ENCODE results near the gene CORO1C.
"Not testable (repeated sequence)": the region's sequence is repeated elsewhere in the genome, so short reads cannot be mapped to it uniquely, and the experiment has no call there.

Gene CORO1C

DNA sequence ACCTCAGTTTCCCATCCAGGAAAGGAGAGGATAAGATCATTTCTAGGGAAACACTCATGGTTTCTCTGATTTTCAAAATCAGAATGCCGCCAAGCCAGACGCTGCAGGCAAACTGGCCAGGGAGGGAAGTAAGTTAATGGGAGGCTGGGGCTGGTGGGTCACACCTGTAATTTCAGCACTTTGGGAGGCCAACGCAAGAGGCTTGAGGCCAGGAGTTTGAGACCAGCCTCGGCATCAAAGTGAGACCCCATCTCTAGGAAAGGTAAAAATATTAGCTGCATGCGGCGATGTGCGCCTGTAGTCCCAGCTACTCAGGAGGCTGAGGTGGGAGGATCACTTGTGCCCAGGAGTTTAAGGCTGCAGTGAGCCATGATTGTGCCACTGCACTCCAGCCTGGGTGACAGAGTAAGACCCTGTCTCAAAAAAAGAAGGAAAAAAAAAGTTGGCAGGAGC lies 98.2 kb downstream of the CORO1C start:
- peak; percentile 39 for DNase-seq

DNA sequence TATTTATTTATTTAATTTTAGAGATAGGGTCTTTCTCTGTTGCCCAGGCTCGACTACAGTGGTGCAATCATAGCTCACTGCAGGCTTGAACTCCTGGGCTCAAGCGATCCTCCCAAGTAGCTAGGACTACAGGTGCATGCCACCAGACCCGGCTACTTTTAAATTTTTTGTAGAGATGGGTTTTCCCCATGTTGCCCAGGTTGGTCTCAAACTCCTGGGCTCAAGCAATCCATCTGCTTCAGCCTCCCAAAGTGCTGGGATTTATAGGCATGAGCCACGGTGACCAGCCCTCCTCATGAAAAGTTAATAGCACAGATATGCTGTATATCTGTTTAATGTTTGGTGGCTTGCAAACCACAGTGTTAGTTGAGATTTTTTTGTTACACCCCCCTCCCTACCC lies 100.1 kb downstream of the CORO1C start:
- not testable (repeated sequence) for DNase-seq

DNA sequence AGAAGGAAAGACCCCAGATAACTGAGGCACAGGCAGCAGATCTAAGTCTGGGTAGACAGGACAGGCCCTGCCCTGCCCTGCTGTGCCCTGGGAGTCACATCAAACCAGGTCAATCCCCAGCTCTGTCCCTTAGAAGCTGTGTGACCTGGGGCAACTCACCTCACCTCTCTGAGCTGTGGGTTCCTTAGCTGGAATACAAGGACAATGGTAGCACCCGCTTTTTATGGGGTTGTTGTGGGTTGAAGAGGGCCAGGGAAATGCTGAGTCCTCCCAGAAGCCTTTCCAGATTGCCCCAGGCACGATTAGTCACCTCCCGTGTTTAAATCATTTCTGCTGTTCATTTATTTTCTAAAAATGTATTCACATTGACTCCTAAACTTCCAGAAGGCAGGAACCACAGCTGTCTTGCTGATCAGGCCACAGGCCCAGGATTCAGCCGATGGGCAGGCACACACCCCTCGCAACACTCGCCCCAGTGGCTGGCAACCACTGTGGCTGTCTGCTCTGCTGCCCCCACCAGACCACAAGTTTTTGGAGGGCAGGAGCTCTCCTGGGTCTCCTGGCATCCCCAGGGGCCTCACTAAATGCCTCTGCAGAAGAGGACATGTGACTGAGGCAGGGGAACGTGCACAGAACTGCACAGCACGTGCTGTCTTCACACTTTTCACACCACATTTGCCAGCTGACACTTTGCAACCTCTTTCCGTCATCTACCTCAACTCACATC lies 100.7 kb downstream of the CORO1C start:
- DNase-seq: no peak

DNA sequence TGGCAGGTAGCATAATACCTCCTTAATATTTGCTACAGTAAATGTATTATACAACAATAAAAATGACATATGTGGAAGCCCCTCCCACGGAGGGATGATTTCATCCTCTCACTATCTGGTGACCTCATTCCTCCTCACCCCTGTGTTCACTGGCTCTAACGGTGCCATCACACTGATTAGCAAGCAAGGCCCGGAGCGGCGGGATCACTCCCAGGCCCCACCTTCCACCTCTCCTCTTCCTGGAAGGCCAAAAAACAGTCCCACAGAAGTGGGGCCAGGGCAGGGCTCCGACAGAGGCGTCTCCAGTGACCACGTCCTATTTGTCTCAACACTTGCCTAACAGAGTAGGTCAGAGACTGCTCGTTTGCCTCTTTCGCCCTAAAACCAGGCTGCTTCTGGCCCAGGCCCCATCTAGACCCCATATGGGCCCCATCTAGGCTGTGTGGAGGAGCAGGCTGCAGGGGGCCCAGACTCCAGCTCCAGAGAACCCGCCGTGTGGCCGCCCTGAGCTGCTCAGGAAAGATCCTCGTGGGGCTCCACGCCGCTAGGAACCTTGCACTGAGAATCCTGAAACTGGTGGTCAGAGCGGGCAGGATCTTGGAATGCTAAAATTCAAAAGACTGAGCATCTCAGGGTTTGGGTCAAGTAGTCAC lies 101.4 kb downstream of the CORO1C start:
- DNase-seq: no peak

DNA sequence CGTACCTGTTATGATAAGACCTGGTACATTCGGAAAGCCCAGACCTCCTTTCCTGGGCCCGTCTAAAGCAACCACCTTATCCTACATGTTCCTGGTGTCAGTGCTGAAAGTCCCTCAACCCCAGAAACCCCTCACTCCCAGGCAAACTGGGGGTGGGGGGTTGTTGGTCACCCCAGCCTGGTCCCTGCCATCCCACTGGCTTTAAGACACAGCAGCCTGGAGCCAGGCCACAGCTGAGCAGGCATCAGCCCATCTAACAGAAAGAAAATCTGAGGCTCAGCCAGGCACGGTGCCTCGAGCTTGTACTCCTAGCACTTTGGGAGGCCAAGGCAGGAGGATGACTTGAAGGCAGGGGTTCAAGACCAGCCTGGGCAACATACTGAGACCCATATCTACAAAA lies 102.2 kb downstream of the CORO1C start:
- no peak for DNase-seq

DNA sequence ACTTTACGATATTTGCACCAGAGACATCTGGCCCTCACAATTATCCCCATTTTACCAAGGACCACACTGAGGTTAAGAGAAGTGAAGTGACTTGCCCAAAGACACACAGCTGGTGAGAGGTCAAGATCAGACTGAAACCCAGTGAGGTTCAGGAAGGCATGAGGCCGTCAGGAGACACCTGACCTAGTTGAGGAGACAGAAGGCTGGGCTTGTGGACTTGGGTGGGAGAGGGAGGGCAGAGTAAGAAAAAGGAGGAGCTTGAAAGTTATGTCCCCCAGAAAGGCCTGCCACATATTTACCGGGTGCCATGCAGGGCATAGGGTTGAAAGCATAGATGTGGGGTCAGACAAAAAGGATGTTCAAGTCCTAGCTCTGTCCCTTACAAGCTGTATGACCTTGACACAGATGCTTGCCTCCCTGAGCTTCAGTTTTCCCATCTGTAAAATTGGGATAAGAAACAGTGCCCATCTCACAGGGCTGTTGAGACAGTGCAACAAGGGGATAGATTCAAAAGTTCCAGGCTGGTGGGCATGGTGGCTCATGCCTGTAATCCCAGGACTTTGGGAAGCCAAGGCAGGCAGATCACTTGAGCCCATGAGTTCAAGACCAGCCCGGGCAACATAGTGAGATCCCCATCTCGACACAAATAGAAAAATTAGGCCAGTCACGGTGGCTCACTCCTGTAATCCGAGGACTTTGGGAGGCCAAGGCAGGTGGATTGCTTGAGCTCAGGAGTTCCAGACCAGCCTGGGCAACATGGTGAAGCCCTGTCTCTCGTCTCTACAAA lies 104.0 kb downstream of the CORO1C start:
- no peak for DNase-seq

DNA sequence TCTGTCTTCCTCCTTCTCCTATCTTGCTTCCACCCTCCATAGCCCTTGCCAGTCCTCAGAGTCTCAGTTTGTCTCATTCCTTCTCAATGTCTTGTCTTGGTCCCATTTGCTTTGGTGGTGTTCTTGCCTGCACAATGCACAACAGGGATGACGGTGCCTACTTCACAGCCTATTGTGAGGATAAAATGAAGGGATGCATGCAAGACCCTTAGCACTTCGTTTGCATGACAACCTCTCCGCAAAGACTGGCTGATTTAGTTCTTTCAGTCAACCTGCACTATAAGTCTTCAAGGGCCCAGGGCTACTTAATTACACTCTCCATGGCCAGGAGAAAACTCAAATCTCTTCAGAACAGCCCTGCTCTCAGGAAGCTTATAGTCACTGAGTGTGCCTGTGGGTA lies 106.1 kb downstream of the CORO1C start:
- no peak for DNase-seq

DNA sequence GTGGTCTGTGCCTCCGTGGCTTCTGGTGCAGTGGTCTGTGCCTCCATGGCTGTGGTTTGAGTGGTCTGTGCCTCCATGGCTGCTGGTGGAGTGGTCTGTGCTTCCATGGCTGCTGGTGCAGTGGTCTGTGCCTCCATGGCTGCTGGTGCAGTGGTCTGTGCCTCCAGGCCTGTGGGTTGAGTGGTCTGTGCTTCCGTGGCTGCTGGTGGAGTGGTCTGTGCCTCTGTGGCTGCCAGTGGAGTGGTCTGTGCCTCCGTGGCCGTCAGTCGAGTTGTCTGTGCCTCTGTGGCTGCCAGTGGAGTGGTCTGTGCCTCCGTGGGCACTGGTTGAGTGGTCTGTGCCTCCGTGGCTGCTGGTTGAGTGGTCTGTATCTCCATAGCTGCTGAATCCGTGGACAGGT lies 107.7 kb downstream of the CORO1C start:
- no peak for DNase-seq

DNA sequence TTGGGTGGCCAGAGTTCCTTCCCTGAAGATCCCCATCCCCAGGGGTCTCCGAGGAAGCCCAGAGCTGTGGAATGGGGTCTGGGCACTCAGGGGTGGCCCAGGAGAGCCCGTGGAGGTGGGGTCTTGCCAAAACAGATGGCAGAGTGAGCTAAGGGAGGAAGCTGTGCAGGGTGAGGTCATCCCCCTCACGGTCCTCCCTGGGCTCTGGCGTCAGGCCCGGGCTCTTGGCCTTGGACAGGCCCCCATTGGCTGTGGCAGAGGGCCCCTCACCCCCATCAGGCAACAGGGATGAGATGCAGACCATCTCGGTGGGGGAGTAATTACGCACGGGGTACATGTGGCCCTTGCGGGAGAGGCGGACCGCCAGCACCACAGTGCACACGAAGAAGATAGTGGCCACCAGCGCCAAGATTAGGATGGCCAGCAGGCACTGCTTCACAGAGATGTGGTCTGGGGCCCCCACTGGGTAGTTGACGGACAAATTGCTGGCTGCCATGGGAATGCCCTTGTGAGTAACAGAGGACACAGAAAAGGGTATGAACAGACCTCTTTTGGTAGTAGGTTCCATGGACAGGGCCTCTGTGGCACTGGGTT lies 108.3 kb downstream of the CORO1C start:
- no peak for DNase-seq

DNA sequence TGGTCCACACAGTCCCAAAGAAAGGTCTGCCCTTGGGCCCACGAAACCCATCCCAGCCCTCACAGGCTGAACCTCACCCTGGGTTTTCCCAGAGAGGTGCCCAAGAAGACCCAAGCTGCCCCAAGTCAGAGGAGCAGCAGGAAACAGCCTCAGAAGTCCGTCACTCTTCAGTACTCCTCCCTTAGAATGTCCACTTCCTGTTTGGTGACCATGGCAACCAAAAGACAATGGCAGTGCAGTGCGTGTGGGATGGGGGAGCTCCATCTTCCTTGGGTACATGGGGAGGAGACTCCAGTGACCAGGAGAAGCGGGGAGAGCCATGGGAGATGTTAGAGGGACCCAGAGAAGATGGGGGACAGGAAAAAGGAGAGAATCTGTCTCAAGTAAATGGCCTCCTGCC lies 108.9 kb downstream of the CORO1C start:
- no peak for DNase-seq

DNA sequence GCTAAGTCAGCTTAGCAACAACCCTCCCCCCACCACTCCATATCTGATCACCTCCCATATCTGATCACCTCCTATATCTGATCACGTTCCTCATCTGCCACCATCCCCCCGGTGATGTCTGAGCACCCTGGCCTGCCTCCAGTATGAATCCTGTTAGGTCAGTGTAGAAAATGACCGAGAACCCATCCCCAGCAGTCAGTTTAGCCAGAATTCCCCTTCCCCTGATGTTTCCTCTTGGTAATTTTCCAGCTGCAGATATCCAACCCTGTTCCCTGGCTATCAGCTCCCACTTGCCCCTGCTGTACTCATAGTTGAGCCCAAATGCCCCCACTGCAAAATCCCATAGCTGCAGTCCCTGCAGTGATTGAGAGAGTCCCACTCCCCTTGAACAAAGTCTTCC lies 110.2 kb downstream of the CORO1C start:
- DNase-seq: no peak

DNA sequence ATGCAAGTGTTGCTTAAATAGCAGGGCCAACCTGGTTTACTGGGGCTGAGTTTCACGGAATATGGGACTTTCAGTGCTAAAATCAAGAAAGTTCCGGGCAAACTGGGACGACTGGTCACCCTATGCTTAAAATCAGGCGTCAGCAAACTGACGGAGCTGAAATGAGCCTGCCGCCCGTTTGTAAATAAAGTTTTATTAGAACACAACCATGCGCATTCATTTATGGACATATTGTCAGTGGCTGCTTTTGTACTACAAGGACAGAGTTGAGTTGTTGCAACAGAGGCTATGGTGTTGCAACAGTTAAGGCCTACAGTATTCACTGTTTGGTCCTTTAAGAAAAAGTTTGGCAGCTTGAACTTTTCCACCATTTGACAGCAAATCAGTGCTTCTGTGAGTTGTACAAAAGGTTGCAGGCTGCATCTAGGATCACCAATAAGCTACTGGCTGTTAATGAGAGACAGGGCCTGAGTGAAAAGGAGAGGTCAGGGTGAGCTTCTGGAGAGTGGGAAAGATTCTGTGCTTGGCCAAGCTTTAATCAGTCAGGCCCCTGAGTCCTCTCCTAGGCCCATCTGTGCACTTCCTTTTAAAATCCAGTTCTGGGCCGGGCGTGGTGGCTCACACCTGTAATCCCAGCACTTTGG lies 111.0 kb downstream of the CORO1C start:
- DNase-seq: no peak

DNA sequence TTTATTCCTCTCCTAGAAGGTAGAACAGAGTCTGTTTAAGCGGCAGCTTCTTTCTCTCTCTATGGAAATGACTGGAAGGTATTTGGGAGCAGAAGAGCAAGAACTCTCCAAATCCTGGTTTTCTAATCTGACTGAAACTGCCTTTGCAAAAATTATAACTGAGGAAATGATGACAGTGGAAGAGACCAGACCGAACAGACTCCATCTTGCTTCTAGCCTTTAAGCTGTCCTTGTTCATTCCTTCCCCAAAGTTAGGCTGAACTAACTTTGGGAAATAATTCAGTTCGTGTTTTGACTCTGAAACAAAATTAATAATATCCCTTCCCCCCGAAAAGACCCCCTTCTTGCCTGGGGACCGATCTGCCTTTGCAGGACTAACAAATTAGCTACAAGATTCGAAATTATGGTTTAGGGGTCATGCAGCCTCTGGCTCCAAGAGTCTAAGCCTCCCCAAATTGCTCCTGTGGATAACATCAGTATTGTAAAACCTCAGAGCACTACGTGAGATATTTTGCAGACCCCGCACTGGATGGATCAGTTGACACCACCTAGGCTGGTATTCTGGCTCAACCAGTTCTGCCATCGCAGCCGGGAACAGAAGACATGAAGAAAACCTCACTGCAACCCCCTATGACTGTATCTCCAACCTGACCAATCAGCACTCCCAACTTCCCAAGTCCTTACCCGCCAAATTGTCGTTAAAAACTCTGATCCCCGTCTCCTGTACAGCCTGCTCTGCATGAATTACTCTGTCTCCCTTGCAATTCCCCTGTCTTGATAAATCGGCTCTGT lies 111.8 kb downstream of the CORO1C start:
- DNase-seq: no peak

DNA sequence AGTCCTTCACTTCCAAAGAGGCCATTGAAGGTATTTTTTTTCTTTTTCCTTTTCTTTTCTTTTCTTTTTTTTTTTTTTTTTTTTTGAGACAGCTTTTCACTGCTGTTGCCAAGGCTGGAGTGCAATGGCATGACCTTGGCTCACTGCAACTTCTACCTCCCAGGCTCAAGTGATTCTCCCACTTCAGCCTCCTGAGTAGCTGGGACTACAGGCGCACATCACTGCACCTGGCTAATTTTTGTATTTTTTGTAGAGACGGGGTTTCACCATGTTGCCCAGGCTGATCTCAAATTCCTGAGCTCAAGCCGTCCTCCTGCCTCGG lies 112.4 kb downstream of the CORO1C start:
- not testable (repeated sequence) for DNase-seq

DNA sequence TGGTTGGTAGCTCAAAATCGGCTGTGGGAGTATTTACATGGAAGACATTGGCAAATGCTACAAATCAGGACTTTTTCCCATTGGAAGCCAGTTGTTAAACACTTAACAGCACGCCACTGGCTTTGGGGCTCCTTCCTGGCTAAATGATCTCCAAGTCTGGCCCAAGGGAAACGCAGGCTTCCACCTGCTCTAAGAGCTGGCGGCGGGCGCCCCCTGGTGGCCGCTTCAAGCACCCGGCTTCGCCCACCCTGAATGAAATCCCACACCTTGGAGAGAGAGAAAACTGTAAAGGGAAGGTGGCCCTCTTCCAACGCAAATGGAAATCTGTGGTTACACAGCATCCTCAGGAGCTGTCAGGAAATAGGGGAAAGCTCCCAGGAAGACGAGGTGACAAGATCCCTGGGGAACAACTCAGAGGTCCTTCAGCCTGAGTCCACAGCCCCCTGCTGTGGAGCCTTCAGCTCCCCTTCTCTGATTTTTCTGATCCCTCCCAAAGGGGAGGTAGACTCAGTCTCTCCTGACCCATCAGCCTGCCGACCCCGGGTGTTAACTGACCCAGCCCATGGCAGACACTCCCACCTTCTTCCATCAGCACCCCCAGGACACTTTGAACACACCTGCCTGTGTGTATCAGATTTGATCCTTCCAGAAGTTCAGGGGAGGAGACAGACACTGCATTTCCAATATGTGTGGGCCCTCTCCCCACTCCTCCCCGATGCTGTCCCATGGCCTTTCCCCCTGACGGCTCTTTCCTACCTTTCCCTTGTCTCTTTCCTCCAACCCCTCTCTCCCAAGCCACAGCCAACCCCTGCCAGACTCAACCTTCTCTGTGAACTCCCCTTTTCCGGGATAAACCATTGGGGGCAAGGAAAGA lies 113.0 kb downstream of the CORO1C start:
- DNase-seq: peak; percentile 83

DNA sequence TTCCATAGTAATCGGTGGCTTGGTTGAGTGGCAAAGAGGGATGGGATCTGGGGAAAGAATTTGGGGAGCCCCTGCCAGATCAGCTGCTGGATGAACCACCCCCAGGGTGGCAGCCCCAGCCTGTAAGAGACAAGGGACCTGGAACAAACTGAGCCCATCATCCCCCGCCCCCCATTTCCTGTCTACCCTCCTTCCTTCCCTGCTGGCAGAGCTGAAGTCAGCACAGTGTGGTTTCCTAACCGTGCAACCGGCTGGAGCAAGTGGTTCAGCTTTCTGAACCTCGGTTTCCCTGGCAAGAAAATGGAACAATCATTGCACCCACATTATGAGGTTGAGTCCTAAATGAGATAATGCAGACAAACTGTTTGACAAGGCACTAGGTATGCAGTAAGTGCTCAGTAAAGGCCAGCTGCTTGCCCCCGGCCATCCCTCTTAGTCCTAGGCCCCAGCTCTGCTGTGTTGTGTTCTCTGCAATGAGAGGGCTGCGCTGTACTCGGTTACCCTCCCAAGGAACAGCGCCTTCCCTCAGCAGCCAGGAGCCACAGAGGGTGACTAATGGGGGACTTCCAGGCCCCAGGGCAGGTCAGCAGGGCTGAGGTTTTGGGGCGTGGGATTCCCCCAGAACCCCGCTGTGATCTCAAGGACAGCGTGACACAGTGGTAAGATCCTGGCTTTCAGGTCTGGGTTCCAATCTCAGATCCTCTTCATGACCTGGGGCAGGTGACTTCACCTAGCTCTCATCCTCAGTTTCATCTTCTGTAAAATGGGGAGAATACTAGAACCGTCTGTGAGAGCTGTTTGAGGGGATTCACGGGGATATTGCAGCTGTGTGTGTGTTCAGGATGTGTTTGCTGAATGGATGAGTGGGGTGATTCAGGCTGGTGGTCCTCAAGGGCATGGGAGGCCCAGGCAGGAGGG lies 114.1 kb downstream of the CORO1C start:
- peak; percentile 69 for DNase-seq

DNA sequence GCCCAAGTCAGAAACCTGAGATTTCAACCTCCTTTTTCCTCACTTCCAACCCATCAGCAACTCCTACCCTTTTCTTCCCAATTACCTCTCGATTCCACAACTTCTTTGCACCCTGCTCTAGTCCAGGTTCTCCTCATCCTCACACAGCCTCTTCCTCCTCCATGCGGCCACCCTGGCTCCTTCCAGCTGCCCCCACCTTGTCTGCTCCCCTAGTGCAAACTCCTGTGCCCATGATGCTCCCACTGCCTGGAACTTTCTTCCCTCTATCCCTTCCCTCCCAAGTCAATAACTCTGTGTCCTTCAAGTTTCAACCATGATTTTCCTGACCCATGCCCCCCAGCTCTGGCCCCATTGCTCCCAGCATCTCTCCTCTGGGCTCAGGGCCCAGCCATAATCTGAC lies 115.0 kb downstream of the CORO1C start:
- no peak for DNase-seq

DNA sequence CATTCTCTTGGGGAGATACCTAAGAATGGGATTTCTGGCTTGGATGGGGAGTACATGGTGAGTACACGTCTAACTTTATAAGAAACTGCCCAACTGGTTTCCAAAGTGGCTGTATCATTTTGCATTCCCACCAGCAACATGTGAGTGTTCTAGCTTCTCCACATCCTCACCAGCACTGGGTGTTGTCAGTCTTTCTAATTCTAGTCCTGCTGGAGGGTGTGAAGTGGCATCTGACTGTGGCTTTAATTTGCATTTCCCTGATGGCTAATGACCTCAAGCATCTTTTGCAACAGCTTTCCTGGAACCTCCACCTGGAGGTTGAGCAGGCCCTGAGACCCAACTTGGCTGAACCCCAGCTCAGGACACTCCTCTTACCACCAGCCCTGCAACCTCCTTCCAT lies 115.4 kb downstream of the CORO1C start:
- DNase-seq: no peak

DNA sequence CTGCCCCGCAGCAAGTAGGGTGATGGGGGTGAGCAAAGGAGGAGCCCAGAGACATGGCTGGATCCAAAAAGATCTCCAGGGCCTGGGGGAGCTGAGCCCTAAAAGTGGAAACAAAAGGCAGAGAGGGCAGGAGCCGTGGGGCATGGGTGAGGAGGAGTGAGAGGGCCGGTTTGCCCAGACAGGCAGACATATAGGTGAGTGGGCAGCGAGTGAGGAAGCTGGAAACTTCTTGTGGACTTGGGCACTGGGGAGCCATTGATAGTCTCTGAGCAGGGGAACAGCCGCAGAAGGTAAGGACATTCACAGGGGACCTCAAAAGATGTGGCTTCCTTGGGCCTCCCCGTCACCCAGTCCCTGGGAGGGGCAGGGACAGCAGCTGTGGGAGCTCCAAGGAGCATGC lies 116.7 kb downstream of the CORO1C start:
- no peak for DNase-seq

DNA sequence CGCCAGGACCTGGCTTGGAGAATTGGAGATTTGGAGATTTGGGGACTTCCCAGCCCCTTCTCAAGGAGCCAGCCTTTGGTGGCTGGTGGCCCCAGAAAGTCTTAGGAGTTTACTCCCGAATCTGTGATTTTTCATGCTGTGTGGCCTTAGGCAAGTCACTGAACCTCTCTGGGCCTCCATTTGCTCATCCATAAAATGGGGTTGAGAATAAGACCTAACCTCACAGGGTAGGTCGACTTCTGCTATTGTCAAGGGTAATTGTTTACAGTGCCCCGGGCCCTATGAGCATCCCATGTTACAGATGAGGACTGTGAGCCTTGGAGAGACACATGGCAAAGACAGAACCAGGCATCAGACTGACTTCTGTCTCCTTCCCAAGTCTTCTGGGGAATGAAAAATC lies 117.3 kb downstream of the CORO1C start:
- DNase-seq: no peak
